Lower leg skin (tissue), 4 donors: ENCODE data around the gene MAU2. TPM values are rescaled to one million over a fixed set of nuclear protein-coding genes. Genes with fewer than 3 reads are reported as not detected.

Source experiments
- DNase-seq, 2 donors: peaks; one replicate each; pipeline ENCODE4 v3.0.0-alpha.2; 2019; ENCODE audit warnings: low spot score in 2 of 2
- H3K4me3 ChIP-seq: fragments of 200-600 bp; sonication (generic); 2 replicates; pipeline ENCODE4 v1.5.1; 2017; ENCODE audit warnings: mild to moderate bottlenecking, low read depth; ENCODE audit not compliant: poor library complexity, severe bottlenecking
- POLR2A ChIP-seq, 2 donors: fragments of 450-650 bp; IDR thresholded peaks; one replicate each; pipeline ENCODE4 v1.6.1; 2016 to 2017; ENCODE audit warnings: antibody characterized with exemption in 2 of 2, mild to moderate bottlenecking in 1 of 2, moderate library complexity in 1 of 2
- WGBS, 2 donors: methylation state at CpG; one replicate each; pipeline ENCODE4 v1.1.5; 2018; 5-methylcytosine and 5-hydroxymethylcytosine counted together
- intact Hi-C: fragments of 100-400 bp; cut with DNase I; formaldehyde crosslinking; loops from one replicate; pipeline ENCODE4 v1.15.0; 2023; ENCODE audit warnings: low total_unique reads
- total RNA-seq, 4 donors: library from RNA; depleted of rRNA; stranded (reverse); fragments of >200 nt; gene quantifications; one replicate each; pipeline ENCODE4 v1.1.0, GENCODE V29; 2016
- TF ChIP-seq, protein P1 (sequence below), 3 donors: fragments of 450-650 bp; IDR thresholded peaks; one replicate each; pipeline ENCODE4 v1.5.1; 2016; ENCODE audit warnings: antibody characterized with exemption in 3 of 3, mild to moderate bottlenecking in 3 of 3, moderate library complexity in 2 of 3

MAU2 gene
- total RNA-seq, 4 donors from 2014 or later: 57.5 to 100 (median 69.8) TPM

DNA sequence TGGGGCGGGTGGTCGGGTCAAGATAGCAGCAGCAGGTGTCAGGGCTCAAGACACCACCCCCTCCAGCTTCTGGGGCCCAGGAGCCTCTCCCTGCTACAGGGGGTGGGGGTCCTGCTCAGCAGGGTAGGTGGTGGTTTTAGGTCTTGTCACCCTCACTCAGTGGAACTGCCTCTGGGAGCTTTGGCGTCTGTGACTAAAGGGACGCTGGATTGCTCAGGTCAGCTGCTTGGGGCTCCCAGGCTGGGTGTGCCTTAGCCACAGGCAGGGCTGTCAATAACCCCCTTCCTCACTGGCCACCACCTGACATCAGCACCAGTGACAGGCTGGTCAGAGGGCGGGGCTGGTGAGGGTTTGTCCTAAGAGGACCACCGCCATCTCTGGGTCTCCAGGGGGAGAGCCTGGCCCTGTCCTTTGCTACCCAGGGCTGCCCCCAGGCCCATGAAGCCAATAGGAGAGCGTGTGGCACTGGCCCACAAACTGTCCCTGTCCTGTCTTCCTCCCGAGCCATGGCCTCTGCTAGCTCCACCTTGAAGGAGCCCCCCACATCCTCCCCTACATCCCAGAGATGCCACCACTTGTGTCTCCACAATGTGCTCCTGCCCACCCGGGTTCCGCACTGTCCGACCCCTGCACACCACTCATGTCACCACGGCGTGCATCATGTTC lies 36.4 kb downstream of the MAU2 start:
- intact Hi-C loops: no loop called here
- TF ChIP-seq POLR2A (IDR thresholded peaks at IDR 0.05): no peak
- TF ChIP-seq, protein P1, sequence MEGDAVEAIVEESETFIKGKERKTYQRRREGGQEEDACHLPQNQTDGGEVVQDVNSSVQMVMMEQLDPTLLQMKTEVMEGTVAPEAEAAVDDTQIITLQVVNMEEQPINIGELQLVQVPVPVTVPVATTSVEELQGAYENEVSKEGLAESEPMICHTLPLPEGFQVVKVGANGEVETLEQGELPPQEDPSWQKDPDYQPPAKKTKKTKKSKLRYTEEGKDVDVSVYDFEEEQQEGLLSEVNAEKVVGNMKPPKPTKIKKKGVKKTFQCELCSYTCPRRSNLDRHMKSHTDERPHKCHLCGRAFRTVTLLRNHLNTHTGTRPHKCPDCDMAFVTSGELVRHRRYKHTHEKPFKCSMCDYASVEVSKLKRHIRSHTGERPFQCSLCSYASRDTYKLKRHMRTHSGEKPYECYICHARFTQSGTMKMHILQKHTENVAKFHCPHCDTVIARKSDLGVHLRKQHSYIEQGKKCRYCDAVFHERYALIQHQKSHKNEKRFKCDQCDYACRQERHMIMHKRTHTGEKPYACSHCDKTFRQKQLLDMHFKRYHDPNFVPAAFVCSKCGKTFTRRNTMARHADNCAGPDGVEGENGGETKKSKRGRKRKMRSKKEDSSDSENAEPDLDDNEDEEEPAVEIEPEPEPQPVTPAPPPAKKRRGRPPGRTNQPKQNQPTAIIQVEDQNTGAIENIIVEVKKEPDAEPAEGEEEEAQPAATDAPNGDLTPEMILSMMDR (IDR thresholded peaks at IDR 0.05): no peak
- DNase-seq: no peak
- 93 to 95% methylated on average over 11 to 12 of the region's 13 CpGs for WGBS, 2 donors
- no peak overlapping the region for H3K4me3 ChIP-seq

DNA sequence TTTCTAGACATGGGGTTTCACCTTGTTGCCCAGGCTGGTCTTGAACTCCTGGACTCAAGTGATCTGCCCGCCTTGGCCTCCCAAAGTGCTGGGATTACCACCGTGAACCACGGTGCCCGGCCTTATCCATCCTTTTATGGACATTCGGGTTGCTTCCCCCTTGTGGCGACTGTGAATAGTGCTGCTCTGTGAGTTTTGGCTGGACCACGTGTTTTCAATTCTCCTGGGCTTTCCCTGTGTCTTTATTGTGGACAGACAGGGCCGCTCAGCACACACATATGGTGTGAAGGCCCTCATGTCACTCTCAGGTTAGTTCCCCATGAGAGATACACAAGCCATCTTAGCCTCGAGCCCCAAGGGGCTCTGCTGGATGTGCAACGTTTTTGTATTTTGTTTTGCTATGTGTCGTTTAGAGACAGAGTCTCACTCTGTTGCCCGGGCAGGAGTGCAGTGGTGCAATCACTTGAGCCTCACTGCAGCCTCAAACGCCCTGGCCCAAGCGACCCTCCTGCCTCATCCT lies 40.5 kb downstream of the MAU2 start:
- intact Hi-C loops: no loop called here
- DNase-seq: peak; percentile 79 to 96
- H3K4me3 ChIP-seq: no peak overlapping the region
- WGBS, 2 donors: 5 to 9% methylated on average over 14 of the region's 14 CpGs
- no peak for TF ChIP-seq POLR2A (IDR thresholded peaks at IDR 0.05)
- TF ChIP-seq, protein P1 (IDR thresholded peaks at IDR 0.05): peak in 1 of 3 donors; percentile 55

DNA sequence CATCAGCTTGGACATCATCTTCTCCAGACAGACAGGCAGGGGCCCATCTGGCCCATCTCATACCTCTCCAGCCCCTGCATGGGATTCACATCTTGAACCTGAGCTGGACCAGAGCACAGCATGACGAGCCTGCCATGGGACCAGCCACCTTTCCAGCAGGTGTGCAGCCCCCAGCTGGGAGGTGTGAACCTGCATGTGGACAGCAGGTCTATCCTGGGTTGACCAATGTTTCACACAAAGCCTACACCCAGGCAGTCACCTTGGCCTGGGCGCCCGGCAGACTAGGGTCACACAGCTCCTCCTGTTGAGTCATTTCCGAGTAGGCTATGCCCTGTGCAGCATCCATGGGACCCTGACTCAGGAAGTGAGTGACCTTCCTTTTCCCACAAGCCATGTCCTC lies 41.4 kb downstream of the MAU2 start:
- no peak overlapping the region for H3K4me3 ChIP-seq
- TF ChIP-seq, protein P1 (IDR thresholded peaks at IDR 0.05): no peak
- TF ChIP-seq POLR2A (IDR thresholded peaks at IDR 0.05): no peak
- DNase-seq: no peak
- intact Hi-C loops: no loop called here
- 98% methylated on average over 4 of the region's 4 CpGs for WGBS, 2 donors

DNA sequence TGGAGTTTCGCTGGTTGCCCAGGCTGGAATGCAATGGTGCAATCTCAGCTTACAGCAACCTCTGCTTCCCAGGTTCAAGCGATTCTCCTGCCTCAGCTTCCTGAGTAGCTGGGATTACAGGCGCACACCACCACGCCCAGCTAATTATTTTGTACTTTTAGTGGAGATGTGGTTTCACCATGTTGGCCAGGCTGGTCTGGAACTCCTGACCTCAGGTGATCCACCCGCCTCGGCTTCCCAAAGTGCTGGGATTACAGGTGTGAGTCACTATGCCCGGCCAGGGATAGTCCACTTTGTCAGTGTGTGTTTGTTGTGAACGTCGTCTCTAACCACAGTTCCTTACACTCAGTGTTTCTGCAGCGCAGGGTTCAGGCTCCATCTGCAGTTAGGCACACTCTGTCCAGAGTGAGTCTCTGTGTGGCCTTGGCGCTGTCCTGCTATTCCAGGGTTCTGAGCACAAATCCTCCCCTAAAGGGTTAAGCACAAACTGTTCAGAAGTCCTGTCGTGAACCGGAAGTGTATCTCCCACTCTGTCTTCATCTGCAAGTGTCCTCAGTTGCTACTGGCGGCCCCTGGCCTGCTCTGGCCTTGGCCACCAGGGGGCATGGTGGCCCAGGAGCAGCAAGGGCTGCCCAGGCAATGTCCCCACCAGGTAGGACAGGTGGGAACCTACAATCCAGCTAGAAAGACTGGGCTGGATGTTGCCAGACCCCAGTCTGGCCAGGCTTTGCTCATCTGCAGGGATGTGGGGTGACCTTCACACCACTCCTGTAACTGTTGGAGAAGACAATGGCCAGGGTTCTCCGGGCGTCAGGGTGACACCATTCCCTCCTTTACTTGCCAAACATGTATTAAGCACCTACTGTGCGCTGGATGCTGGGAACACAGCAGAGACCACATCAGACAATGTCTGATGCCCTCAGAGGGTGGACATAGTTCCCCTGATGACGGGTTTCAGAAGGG lies 46.1 kb downstream of the MAU2 start:
- no peak overlapping the region for H3K4me3 ChIP-seq
- WGBS, 2 donors: 43 to 49% methylated on average over 18 of the region's 18 CpGs

DNA sequence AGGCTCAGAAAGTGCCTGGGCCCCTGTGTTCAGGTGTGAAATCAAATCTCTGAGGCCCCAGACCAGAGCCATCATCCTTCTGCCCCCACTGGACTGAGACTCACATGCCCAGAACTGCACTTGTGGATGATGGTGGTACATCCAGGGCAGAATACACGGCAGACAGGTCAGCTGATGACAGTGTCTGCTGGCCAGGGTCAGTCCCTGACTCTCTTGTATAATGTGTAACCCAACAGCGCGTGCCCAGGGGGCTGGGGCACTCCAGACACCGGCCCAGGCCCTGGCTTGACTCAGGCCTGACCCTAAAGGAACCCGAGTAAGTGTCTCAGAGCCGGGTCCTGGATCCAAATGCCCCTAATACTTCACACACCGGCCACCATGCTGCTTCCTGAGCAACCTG lies 47.5 kb downstream of the MAU2 start:
- 81 to 83% methylated on average over 7 of the region's 7 CpGs for WGBS, 2 donors
- DNase-seq: no peak
- intact Hi-C loops: loop anchor here (5.0 kb wide), 1 partner anchor 119 kb away; no protein-coding TSS in a partner anchor
- no peak overlapping the region for H3K4me3 ChIP-seq
- TF ChIP-seq POLR2A (IDR thresholded peaks at IDR 0.05): no peak
- TF ChIP-seq, protein P1 (IDR thresholded peaks at IDR 0.05): no peak

More for the DNA sequence above, 46.1 kb downstream of the MAU2 start:
- DNase-seq: no peak
- TF ChIP-seq, protein P1 (IDR thresholded peaks at IDR 0.05): peak in 1 of 3 donors; percentile 94
- TF ChIP-seq POLR2A (IDR thresholded peaks at IDR 0.05): no peak
- intact Hi-C loops: loop anchor here (5.0 kb wide), 1 partner anchor 121 kb away; no protein-coding TSS in a partner anchor
